OCI-LY1 (cell line): Measurements from ENCODE around the gene CRYGA.

Source experiments
- EZH2 ChIP-seq: fragments of 200-600 bp; sonication (generic), shearing (Covaris generic); IDR thresholded peaks from 2 replicates; pipeline ENCODE4 v1.8.0; 2017; ENCODE audit warnings: borderline replicate concordance, mixed run types, mild to moderate bottlenecking, antibody characterized with exemption, low read length, moderate library complexity, mixed read lengths
- TF ChIP-seq, protein P1 (sequence below): fragments of 200-600 bp; sonication (generic), shearing (Covaris generic); IDR thresholded peaks from 2 replicates; pipeline ENCODE4 v1.5.1; 2017; ENCODE audit warnings: mild to moderate bottlenecking, antibody characterized with exemption, low read length, moderate library complexity, mixed read lengths

DNA sequence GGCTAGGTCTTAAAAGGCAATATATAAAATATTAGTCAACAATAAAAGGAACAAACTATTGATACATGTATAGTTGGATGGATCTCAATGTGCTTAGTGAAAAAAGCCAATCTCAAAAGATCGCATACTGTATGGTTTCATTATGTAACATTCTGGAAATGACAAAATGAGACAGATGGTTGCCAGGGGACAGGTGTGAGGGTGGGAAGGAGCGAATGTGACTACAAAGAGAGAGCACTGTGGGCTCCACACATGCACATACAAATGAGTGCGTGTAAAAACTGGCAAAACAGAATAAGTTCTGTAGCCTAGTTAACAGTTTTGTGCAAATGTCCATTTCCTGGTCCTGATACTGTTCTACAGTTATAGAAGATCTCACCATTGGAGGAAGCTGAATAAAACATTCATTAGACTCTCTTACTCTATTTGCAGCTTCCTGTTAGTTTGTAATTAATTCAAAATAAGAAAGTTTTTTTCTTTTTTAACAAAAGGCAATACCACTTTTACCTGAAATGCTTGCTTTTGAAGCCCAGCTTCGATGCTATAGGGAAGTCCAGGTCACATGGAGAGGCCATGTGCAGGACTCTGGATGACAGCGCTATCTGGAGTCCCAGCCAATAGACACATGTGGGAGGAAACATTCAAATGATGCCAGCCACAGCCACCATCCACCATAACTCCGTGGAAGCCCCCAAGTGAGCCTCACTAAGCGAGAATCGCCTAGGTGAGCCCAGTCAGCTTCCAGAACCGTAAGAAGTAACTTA is 47.5 kb upstream of the CRYGA start:
- TF ChIP-seq, protein P1, sequence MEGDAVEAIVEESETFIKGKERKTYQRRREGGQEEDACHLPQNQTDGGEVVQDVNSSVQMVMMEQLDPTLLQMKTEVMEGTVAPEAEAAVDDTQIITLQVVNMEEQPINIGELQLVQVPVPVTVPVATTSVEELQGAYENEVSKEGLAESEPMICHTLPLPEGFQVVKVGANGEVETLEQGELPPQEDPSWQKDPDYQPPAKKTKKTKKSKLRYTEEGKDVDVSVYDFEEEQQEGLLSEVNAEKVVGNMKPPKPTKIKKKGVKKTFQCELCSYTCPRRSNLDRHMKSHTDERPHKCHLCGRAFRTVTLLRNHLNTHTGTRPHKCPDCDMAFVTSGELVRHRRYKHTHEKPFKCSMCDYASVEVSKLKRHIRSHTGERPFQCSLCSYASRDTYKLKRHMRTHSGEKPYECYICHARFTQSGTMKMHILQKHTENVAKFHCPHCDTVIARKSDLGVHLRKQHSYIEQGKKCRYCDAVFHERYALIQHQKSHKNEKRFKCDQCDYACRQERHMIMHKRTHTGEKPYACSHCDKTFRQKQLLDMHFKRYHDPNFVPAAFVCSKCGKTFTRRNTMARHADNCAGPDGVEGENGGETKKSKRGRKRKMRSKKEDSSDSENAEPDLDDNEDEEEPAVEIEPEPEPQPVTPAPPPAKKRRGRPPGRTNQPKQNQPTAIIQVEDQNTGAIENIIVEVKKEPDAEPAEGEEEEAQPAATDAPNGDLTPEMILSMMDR: no peak
- TF ChIP-seq EZH2: no peak
